ENCODE data around the gene HILPDA.
A peak's percentile ranks its signal among the peaks of the same experiment; 100 is the strongest.
"Not testable (repeated sequence)": the region's sequence is repeated elsewhere in the genome, so short reads cannot be mapped to it uniquely, and the experiment has no call there.

Gene HILPDA

DNA sequence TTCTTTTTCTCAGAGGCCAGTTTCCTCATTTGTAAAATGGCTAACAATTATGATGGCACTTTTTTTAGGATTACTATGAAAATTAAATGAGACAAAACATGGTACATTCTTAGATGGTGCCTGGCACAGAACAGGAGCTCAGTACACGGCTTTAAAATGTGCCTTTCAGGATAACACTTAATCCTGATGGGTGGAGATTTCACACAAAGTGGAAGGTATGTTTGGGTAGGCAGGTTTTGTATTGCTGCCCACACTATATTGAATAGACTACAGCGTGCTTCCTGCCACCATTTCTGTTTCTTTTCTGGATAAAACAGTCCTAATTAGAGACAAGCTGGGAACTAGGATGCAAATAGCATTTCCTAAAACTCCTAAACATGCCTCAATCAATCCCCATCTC, 23.9 kb upstream of the HILPDA start:
- no peak for DNase-seq (ENCODE audit: low read depth)

DNA sequence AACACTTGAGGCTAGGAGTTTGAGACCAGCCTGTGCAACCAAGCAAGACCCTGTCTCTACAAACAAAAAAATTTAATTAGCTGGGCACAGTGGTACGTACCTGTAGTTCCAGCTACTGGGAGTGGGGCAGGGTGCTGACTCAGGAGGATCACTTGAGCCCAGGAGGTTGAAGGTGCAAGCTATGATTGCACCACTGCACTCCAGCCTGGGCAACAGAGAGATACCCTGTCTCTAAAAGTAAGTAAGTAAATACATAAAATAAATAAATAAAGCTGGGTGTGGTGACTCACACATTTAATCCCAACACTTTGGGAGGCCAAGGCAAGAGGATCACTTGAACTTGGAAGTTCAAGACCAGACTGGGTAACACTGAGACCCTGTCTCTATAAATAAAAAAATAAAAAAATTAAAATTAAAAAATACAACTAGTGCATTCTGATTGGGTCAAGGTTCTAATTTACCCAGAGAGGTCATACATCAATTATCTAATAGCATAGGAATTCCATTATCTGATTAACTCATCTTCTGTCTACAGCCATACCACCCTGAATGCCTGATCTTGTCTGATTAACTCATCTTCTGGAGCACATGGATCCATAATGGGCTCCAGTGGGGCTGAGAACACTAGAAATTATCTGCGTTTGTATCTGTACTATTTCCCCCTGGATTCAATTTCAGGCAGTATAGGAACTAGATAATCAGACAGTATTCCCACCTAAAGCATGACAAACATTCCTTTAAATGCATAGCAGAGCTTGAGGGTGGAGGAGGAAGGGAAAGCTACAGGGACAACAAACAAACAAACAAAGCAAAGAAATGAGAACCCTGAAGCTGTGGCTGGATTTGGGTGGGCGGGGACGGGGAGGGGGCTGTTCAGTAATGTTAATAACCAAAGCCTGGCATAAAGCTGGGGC, 21.0 kb upstream of the HILPDA start:
- no peak for DNase-seq (ENCODE audit: low read depth)

- no peak for DNase-seq (ENCODE audit: low read depth)
Observed at GRCh38 chr7:128435327-128435686, 20.4 kb upstream of the HILPDA start.

DNA sequence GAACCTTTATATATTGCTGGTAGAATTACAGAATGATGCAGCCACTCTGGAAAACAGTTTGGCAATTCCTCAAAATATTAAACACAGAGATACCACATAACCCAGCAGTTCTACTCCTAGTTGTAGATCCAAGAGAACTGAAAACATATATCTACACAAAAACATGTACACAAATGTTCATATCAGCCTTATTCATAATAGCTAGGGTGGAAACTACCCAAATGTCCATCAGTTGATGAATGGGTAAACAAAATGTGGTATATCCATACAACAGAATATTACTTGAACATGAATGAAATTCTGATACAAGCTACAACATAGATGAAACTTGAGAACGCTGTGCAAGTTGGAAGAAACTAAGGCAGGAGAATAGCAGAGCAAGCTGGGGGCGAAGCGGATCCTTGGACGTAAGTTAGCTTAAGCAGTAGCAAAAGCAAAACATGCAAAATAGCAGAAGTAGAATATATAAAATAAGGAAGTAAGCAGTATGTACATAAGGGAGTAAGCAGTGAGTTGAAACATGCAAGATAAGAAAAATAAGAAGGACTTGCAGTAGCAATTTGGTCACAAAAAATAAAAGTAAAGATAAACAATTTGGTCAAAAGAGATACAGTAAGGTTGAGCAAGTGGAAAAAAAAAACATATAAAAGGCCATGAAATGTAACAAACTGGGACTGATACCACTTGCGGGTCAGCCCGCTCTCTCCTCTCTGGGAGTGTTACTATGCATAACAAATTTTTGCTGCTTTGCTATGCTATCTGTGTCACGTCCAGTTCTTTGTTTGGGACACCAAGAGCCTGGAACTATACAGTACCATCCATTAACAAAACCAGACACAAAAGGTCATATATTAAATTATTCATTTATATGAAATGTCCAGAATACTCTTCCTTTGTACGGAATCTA, 18.0 kb upstream of the HILPDA start:
- DNase-seq (ENCODE audit: low read depth) = no peak

GRCh38 chr7:128442356-128442755, 13.3 kb upstream of the HILPDA start:
- DNase-seq (ENCODE audit: low read depth) = no peak

- DNase-seq (ENCODE audit: low read depth) = no peak
Observed at GRCh38 chr7:128443831-128444600, 11.7 kb upstream of the HILPDA start.

GRCh38 chr7:128446306-128446705, 9.4 kb upstream of the HILPDA start:
- no peak for DNase-seq (ENCODE audit: low read depth)

DNA sequence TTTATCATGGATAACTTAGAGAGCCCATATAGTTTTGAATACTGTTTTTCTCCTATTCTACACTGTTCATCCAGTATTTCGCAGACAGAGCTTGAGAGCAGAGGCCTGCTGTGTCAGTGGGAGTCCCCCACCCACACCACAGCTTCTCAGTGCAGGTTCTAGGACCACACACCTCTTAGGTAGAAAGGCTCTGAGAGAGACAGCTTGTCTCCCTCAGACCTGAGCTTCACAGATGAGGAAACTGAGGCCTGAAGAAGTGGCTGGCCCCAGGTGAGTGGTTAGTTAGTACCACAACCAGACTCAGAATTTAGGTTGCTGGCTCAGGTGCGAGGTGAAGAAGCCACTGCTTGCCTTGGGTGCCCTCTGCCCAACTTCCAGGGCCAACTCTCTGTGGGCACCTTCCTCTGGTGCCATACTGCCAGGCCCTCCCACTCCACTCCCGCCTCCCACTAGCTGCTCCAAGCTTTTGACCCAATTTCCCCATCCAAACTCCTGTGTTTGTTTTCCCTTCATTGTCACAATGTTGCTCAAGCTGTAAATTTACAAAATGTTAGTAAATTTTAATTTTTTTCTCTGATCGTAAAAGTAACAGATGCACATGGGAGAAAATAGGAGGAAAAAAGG, 7.6 kb upstream of the HILPDA start:
- DNase-seq (ENCODE audit: low read depth) = no peak

DNA sequence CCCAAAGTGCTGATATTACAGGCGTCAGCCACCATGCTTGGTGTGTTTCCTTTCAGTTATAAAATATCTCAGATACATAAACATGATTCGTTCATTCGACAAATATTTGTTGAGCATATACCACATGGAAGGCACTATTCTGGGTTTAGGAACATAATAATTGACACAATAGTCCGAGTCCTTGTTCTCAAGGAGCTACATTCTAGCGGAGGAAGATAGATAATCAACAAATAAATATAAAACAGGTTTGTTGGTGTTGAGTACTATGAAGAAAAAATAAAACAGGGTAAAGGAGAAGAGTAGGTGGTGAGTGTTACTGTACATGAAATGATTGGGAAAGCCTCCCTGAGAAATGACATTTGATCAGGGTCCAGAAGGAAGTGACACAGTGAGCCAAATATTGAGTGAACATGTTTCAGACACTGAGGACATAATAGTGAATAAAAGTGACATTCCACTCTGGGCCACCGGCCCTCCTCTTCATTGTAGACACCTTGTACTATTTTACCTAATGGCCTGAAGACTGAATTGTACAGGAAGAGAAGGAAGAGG, 6.9 kb upstream of the HILPDA start:
- DNase-seq (ENCODE audit: low read depth) = no peak

GRCh38 chr7:128450409-128450808, 5.3 kb upstream of the HILPDA start:
- DNase-seq (ENCODE audit: low read depth) = no peak

- DNase-seq (ENCODE audit: low read depth) = no peak
Observed at GRCh38 chr7:128450913-128451312, 4.8 kb upstream of the HILPDA start.

- DNase-seq (ENCODE audit: low read depth) = no peak
Observed at GRCh38 chr7:128452552-128452951, 3.1 kb upstream of the HILPDA start.

DNA sequence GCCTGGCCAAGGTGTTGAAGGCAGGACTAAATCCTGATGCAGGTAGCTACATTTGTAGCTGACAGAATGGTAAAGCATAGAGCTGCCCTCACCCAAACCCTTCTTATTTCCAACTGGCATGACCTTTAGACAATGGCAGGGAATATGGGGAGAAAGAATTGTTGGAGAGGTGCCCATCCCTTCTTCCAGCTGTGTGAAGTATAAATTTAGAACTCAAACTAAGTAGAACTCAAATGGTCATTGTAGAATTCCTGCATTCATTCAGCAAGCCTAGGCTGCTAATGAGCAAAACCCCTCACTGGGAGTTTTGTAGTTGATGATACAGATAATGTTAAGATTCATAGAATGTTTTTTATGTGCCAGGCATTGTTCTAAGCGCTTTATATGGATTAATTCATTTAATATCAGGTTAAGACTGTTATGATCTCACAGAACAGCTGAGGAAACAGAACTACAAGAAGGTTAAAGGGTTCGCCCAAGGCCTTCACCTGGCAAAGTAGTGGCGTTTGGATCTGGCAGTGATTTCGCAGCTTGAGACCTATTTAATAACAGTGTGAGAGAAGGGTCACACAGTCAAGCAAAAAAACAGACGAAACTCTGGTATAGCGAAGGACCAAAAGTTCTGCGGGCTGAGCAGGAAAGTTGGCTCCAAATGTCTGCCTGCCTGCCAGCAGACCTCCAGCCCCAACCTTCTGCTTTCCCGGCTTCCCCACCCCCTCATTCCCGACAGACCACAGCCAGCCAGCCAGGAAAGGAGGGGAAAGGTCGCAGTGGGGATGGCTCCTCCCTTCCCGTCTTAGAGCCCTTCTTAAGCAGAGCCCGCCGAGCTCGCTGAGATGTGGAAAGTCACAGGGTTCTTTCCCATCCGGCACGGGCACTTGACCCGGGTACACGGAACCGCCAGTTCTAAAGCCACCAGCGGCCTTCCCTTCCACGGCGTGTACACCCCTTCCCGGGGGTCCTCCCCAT, 1.6 kb upstream of the HILPDA start:
- no peak for DNase-seq (ENCODE audit: low read depth)

- no peak for DNase-seq (ENCODE audit: low read depth)
Observed at GRCh38 chr7:128454808-128455542, 703 bp upstream of the HILPDA start.

DNA sequence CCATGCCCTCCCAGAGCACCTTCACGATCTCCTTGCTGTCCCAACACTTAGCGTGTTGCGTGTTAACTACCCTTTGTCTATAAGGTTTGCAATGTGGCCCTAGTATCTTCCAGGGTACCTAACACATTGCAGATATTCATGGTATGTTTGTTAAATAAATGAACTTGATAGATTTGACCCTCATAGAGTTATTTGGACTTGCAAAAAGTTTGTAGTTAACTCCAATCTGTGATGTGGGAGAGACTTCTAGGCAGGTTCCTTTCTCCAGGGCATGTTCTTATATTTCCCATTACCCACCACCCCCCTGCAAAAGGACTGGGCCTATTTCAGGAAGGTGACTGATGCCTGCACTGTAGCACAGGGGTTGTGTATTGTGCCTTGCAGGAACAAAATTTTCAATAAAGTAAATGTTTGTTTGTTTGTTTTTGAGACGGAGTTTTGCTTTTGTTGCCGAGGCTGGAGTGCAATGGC, 612 bp downstream of the HILPDA start:
- DNase-seq (ENCODE audit: low read depth) = no peak

DNA sequence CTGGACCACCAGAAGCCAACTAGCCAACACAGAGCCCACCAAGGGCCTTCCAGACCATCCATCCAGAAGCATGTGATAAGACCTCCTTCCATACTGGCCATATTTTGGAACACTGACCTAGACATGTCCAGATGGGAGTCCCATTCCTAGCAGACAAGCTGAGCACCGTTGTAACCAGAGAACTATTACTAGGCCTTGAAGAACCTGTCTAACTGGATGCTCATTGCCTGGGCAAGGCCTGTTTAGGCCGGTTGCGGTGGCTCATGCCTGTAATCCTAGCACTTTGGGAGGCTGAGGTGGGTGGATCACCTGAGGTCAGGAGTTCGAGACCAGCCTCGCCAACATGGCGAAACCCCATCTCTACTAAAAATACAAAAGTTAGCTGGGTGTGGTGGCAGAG, 1.7 kb downstream of the HILPDA start:
- not testable (repeated sequence) for DNase-seq (ENCODE audit: low read depth)

DNA sequence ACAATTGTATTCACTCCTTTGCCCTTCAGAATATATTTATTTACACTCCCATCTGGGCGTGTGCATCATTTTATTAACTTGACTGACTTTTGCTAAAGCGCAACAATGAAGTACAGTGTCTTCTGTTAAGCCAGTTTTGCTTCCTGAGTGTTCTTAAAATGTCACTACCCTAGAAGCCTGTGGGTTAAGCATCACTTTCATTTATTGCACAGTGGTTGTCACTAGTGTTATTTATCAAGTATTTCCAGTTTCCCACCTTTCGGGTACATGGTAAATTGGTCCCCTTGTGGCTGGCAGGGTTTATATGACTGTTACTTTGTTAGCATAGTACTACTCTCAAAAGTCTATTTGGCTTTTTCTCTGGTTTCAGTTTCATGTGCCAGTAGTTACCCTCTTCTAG, 3.3 kb downstream of the HILPDA start:
- no peak for DNase-seq (ENCODE audit: low read depth)

DNA sequence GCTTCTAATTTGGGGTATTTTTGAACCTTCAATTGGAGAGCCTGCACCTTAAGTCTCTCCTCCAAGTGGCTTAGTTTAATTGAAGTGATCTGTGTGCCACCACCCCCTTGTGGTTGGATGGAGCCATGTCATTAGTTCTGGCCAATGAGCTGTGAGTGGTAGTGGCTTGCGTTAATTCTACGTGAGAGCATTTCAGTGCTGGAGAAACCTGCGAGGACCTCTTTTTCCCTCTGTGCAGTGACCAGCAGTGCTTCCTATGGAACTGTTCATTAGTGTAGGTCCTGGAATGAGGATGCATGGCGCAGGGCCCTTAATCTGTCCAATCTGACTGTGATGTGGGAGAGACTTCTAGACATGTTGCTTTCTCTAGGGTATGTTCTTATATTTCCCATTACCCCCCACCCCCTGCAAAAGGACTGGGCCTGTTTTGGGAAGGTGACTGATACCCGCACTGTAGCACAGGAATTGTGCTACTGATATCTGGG, 3.8 kb downstream of the HILPDA start:
- peak; percentile 35 for DNase-seq (ENCODE audit: low read depth)

GRCh38 chr7:128462460-128462859, 6.8 kb downstream of the HILPDA start:
- DNase-seq (ENCODE audit: low read depth) = no peak
